Skeletal muscle cell (primary cell): ENCODE results near the gene MPPED1.

Source experiments
- DNase-seq: peaks from one replicate; pipeline ENCODE4 v3.0.0-alpha.2; 2010; ENCODE audit warnings: low read depth
- H3K4me3 ChIP-seq: 2 replicates; pipeline ENCODE4 v1.5.1; 2011; ENCODE audit warnings: low read depth, mild to moderate bottlenecking, control low read depth, low read length, moderate library complexity

MPPED1 gene

GRCh38 chr22:43408009-43408408, 3.8 kb upstream of the MPPED1 start:
- no peak overlapping the region for H3K4me3 ChIP-seq
- DNase-seq, result no peak

- no peak for DNase-seq
Measured at GRCh38 chr22:43409046-43409445, 2.8 kb upstream of the MPPED1 start.

GRCh38 chr22:43409800-43410199, 2.0 kb upstream of the MPPED1 start:
- no peak overlapping the region for H3K4me3 ChIP-seq
- no peak for DNase-seq

More at GRCh38 chr22:43409046-43409445, 2.8 kb upstream of the MPPED1 start:
- no peak overlapping the region for H3K4me3 ChIP-seq

GRCh38 chr22:43411040-43411868, 560 bp upstream of the MPPED1 start:
- no peak overlapping the region for H3K4me3 ChIP-seq
- DNase-seq, result no peak

GRCh38 chr22:43412808-43413795, 1.3 kb downstream of the MPPED1 start:
- no peak for DNase-seq
- no peak overlapping the region for H3K4me3 ChIP-seq

- no peak overlapping the region for H3K4me3 ChIP-seq
- DNase-seq, result no peak
Measured at GRCh38 chr22:43413826-43414225, 2.0 kb downstream of the MPPED1 start.

- H3K4me3 ChIP-seq, result no peak overlapping the region
- DNase-seq, result no peak
Measured at GRCh38 chr22:43415681-43416080, 3.9 kb downstream of the MPPED1 start.

- DNase-seq, result no peak
- no peak overlapping the region for H3K4me3 ChIP-seq
Measured at GRCh38 chr22:43417555-43417954, 5.7 kb downstream of the MPPED1 start.

- no peak overlapping the region for H3K4me3 ChIP-seq
- DNase-seq, result no peak
Measured at GRCh38 chr22:43418079-43418825, 6.4 kb downstream of the MPPED1 start.

GRCh38 chr22:43419371-43420080, 7.7 kb downstream of the MPPED1 start:
- no peak for DNase-seq
- no peak overlapping the region for H3K4me3 ChIP-seq

GRCh38 chr22:43421046-43421665, 9.3 kb downstream of the MPPED1 start:
- DNase-seq, result no peak
- no peak overlapping the region for H3K4me3 ChIP-seq

GRCh38 chr22:43421914-43422615, 10.3 kb downstream of the MPPED1 start:
- no peak overlapping the region for H3K4me3 ChIP-seq
- DNase-seq, result no peak

- H3K4me3 ChIP-seq, result no peak overlapping the region
Measured at GRCh38 chr22:43423046-43423445, 11.2 kb downstream of the MPPED1 start.

GRCh38 chr22:43424201-43424600, 12.4 kb downstream of the MPPED1 start:
- DNase-seq, result no peak
- no peak overlapping the region for H3K4me3 ChIP-seq

More at GRCh38 chr22:43423046-43423445, 11.2 kb downstream of the MPPED1 start:
- DNase-seq, result no peak

- DNase-seq, result no peak
- no peak overlapping the region for H3K4me3 ChIP-seq
Measured at GRCh38 chr22:43424666-43425630, 13.1 kb downstream of the MPPED1 start.

- no peak overlapping the region for H3K4me3 ChIP-seq
- no peak for DNase-seq
Measured at GRCh38 chr22:43425976-43426785, 14.4 kb downstream of the MPPED1 start.
